ENCODE measurements around the gene LYRM1. TPM values are rescaled to one million over a fixed set of nuclear protein-coding genes. Genes with fewer than 3 reads are reported as not detected.
"Not testable (repeated sequence)": the region's sequence is repeated elsewhere in the genome, so short reads cannot be mapped to it uniquely, and the experiment has no call there.

LYRM1 gene, protein sequence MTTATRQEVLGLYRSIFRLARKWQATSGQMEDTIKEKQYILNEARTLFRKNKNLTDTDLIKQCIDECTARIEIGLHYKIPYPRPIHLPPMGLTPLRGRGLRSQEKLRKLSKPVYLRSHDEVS
- 10 to 100 TPM; 32.7 to 38.8 TPM for total RNA-seq
- long read RNA-seq, donor 1, transcript LYRM1-204 (4 exons, 1,558 nt): major isoform, 7 of 15 reads
- long read RNA-seq, donor 1, partial matches to known transcripts: 0 of 15 reads
- long read RNA-seq, donor 1, other reads (novel, unspliced or antisense): 4 of 15 reads
- long read RNA-seq, donor 2, transcript LYRM1-204 (4 exons, 1,558 nt): major isoform, 65 of 132 reads
- long read RNA-seq, donor 2, transcript LYRM1-203 (3 exons, 1,399 nt): minor isoform, 5 of 132 reads
- long read RNA-seq, donor 2, transcript LYRM1-201 (5 exons, 1,626 nt): minor isoform, 5 of 132 reads
- long read RNA-seq, donor 2, transcript LYRM1-208 (4 exons, 460 nt): minor isoform, 37 of 132 reads
- long read RNA-seq, donor 2, partial matches to known transcripts: 5 of 132 reads
- long read RNA-seq, donor 2, other reads (novel, unspliced or antisense): 15 of 132 reads

DNA sequence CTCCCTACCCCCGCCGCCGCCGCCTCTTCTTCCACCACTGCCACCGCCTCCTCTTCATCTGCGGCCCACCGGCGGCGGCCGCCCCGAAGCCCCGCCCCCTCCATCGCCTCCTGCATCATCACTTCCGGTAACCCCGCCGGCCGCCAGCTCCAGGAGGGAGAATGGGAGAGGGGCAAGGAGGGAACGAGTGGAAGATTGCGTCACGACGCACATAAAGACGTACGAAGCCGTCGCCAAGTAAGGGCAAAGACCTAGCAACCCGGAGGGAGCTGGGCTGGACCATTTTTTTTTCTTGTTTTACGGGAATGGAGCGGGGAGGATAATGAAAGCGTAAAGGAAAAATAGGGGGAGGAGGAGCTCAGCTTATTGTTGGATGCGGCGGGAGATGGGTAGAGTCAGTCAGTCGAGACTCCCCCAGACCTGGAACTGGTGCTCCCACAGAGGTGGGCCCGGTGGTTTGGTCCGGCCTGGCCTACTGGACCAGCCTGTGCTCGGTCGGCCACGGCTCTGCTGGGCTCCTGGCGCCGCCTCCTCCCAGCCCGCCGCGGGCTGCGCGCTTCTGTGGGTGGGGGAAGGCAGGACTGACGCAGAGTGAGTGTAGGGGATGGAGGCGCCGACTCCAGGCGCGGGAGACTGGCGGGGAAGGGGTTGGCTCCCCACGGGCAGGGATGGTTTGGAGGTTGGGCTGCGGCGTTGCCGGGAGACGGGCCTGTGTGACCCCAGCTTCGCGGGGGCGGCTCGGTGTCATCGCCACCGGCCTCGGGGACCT is at the start of gene LYRM1, which contains the start of gene DCUN1D3:
TSS of gene LYRM1 (plus strand) at position 473 of the 769 bp plus-strand sequence. CDS start 14,785 bp downstream, outside the sequence.
TSS of gene DCUN1D3 (minus strand) at position 60 of the 769 bp plus-strand sequence. CDS start 37,820 bp downstream, outside the sequence.
- intact Hi-C loops (cut with DNase I): no loop called here
- DNase-seq (ENCODE audit: low spot score): peak; percentile 99

DNA sequence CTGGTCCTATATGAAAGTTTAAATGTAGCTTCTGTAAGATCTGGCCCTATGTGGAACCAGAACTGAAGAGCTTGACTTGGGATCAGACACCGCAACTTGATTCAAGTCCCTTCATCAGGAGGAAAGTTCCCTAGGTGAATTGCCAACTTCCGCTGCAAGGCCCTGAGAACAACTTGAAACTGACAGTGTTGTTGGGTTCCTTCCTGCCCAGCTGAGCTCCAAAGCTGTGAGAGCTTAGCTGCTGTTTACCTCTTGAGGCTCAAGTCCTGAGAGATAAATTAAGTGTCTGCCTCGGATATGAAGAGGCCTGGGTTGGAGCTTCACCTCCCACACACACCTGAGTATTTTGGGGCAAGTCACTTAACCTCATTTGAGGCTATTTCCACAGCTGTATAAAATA is 49.6 kb upstream of the LYRM1 start:
- DNase-seq (ENCODE audit: low spot score): no peak
- intact Hi-C loops (cut with DNase I): loop anchor here (5.0 to 10.0 kb wide), 2 partner anchors 61 to 64 kb away; no protein-coding TSS in a partner anchor

DNA sequence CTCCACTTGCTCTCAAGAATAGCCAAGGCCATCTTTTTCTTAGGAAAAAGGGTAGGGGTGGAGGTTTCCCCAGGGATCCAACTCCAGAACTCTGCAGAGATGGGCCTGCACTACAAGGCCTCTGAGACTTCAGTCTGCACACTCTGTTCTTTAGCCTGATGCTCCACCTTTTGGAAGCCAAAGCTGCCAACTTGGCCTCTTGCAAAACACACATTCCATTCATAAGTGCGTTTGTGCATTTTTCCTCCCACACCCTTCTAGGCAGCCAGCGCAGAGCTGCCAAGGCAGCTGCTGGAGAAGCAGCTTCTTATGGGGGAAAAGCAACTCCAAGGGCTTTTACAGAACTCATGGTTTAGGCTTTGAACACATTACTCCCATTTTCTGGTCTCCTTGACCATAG is 49.0 kb upstream of the LYRM1 start:
- DNase-seq (ENCODE audit: low spot score): peak; percentile 92
- intact Hi-C loops (cut with DNase I): loop anchor here (5.0 to 10.0 kb wide), 2 partner anchors 61 to 63 kb away; no protein-coding TSS in a partner anchor

DNA sequence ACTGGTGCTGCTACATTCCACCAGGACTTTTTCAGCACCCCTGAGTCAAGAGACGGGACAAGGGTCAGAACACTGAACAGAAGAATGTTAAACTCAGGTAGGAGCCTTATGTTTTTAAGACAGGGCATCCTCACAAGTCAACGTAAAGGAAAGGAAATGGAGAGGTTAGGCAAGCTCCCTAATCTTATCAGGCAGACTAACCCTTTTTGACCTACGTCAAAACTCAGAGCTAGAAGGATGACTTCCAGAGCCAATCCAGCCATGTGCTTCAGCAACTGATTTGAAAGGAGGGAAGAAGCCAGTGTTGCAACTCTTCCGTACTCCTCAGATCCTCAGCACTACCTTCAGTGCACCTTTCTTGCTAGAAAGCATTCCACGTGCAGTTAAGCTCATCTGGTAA is 47.4 kb upstream of the LYRM1 start:
- intact Hi-C loops (cut with DNase I): loop anchor here (5.0 to 10.0 kb wide), 2 partner anchors 59 to 62 kb away; no protein-coding TSS in a partner anchor

DNA sequence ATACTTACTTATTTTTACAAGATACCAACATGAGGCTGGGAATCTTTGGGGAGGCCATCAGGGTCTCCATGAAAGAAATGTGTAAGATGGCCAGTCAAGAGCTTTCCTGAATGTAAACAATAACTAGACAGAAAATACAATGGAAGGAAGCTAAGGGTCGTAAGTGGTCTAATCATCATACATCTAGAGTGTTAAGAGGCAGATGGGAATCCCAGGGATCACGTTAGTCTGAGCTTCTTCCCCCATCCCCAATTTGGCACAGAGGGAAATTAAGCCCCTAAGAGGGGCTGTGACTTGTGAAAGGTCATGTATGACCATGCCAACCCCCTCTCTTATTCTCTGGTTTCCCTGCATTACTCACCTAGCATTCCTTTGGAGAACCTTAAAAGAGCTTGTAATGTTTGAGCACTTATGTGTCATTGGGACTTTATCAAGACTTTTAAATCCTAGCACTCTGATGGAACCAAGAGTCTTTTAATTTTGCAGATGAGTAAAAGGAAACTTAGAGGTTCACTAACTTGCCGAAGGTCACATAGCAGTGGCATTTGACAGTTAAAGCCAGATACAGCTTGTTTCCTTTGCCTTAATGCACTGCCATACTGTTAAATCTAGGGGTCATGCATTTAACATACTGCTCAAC is 46.5 kb upstream of the LYRM1 start:
- intact Hi-C loops (cut with DNase I): loop anchor here (5.0 to 10.0 kb wide), 2 partner anchors 58 to 61 kb away; no protein-coding TSS in a partner anchor
- DNase-seq (ENCODE audit: low spot score): no peak

More for the DNA sequence above, 47.4 kb upstream of the LYRM1 start:
- no peak for DNase-seq (ENCODE audit: low spot score)

DNA sequence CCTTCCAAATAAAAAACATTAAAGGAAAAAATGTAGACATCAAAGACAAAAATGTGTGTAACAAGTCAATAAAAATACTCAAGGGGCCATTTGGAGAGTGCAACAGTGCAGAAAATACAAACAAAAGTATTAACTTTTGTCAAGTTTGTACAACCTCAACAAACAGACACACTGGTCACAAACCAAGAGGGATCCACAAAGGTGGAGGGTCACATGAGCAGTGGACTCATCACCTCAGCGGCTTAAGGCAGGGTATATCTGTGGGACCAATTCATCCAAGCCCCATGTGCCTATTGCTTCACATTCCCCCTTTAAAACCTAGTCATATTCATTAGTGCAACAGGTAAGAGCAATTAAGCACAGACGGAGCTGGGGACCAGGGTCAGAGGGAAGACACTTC is 45.6 kb upstream of the LYRM1 start:
- no peak for DNase-seq (ENCODE audit: low spot score)
- intact Hi-C loops (cut with DNase I): loop anchor here (5.0 to 10.0 kb wide), 2 partner anchors 57 to 60 kb away; no protein-coding TSS in a partner anchor

DNA sequence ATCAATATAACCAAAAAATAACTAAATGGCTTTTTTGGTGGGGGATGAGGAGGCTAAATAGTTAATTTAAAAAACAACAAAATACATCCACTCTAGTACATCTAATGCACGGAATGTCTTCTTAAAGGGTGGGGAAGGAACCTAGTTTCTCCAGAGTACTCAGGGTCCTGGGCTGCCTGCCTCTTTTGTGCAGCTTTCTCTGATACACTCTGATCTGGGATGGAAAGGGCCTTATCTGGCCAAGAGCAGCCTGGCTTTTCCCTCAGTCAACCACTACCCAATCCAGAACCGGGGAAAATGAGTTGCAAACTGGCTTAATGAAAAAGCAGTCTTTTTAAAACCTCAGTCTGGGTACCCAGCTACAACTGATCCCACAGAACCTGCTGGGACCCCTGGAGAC is 43.3 kb upstream of the LYRM1 start:
- intact Hi-C loops (cut with DNase I): loop anchor here in 1 of 2 donors (10.0 kb wide), 1 partner anchor 58 kb away; no protein-coding TSS in a partner anchor
- DNase-seq (ENCODE audit: low spot score): no peak

DNA sequence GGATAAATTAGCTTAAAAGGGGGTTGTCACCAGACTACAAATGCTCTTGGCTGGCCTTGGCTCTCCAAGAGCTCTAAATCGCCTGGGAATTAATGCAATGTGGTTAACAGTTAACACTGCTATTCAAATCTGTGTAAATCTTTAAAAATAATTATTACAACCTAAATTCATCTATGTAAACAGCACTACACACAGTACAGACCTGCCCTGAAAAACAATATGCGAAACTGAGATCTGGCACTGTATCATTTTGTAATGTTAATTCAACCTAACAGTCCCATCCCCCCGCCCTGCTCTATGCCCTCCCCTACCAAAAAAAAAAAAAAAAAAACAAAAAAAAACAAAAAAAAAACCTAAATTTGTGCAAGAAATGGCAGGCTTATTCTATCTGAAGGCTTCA is 41.3 kb upstream of the LYRM1 start:
- DNase-seq (ENCODE audit: low spot score): no peak
- intact Hi-C loops (cut with DNase I): loop anchor here in 1 of 2 donors (10.0 kb wide), 1 partner anchor 56 kb away; no protein-coding TSS in a partner anchor

DNA sequence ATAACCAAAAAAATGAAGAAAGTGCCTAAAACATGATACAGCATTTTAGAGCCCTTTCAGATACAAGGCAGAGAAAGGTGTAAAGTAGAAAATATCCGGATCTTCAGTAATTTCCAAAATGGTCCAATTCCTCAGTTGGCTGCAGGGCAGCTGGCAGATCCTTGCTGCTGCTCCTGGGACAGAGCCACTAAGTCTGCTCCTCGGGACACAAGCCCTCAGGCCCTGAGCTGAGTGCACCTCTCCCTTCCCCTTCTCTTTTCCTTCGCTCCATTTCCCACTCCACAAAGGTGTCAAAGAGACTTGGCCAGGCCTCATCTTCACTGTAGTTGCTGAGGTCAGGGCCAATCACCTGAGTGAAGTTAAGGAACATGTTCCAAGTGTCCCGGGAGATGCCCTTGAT is 40.9 kb upstream of the LYRM1 start:
- intact Hi-C loops (cut with DNase I): loop anchor here in 1 of 2 donors (10.0 kb wide), 1 partner anchor 55 kb away; no protein-coding TSS in a partner anchor
- no peak for DNase-seq (ENCODE audit: low spot score)

DNA sequence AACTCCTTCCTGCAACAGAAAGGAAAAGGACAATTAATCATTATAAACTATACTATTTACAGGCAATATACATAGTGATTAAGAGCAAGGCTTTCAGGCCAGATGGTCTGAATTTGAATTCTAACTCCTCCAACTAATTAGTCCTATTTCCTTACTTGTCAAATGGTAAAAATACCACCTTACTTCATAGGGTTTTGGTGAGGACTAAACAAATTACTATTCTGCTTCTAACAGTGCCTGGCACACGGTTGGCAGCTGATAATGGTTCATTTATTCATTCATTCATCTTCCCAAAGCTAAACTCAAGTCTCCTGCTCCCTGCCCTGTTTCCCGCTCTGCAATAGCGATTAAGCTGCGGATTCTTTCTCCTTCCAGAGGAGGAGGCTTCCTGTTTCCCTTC is 40.2 kb upstream of the LYRM1 start:
- DNase-seq (ENCODE audit: low spot score): no peak
- intact Hi-C loops (cut with DNase I): no loop called here

DNA sequence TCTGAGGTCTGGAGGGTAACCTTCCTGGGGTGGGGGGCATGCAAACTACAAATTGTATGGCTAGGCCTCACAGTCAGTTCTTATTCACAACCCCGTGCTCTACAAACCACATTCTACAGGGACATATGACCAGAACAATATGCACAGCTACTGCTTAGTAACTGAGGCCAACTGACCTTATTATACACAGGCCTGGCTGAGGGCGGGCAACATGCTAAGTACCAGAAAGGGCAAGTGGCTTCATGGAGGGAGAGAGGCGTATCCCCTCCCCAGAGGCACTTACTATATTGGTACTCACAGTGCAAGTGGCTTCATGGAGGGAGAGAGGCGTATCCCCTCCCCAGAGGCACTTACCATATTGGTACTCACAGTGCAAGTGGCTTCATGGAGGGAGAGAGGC is 39.6 kb upstream of the LYRM1 start:
- DNase-seq (ENCODE audit: low spot score); intact Hi-C loops (cut with DNase I): not testable (repeated sequence)

DNA sequence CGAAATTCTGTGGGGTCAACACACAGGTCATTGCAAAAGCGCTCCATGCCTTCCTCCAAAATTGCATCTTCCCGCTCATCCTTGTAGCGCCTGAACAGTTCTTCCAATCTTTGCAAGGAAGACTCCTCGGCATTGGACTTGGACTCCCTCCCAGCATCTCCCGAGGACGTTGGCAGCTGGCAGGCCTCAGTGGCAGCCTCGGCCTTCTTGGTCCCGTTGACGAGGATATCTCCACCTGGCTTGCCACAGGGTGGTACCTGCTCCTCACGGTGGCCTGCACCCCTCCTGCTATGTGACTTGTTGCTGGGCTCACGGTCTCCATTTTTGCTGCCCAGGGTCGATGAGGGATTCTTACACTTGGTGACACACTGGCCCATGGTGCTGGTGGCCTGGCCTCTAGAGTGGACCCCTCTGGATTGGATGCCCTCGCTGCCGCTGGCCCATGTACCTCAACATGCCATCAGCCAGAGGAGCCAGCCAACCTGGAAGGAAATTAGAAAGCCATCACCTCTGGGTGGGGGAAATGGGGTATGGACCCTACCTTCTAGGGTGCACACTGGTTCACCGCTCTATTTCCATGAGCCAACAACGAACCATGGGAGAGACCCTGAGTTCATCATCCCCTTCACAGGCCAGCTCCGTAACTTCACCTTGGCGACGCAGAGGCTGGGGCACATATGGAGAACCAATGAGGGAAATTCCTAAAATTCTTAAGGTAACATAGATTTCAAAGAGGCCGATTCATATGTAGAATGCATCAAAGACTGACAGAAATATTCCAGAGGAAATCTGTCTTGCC is 38.2 kb upstream of the LYRM1 start:
- no peak for DNase-seq (ENCODE audit: low spot score)
- intact Hi-C loops (cut with DNase I): no loop called here

DNA sequence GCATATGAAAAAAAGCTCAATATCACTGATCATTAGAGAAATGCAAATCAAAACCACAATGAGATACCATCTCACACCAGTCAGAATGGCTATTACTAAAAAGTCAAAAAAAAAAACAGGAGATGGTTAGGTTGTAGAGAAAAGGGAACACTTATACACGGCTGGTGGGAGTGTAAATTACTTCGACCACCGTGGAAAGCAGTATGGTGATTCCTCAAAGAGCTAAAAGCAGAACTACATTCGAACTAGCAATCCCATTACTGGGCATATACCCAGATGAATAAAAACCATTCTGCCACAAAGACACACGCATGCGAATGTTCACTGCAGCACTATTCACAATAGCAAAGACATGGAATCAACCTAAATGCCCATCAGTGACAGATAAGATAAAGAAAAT is 36.2 kb upstream of the LYRM1 start:
- intact Hi-C loops (cut with DNase I); DNase-seq (ENCODE audit: low spot score): not testable (repeated sequence)

DNA sequence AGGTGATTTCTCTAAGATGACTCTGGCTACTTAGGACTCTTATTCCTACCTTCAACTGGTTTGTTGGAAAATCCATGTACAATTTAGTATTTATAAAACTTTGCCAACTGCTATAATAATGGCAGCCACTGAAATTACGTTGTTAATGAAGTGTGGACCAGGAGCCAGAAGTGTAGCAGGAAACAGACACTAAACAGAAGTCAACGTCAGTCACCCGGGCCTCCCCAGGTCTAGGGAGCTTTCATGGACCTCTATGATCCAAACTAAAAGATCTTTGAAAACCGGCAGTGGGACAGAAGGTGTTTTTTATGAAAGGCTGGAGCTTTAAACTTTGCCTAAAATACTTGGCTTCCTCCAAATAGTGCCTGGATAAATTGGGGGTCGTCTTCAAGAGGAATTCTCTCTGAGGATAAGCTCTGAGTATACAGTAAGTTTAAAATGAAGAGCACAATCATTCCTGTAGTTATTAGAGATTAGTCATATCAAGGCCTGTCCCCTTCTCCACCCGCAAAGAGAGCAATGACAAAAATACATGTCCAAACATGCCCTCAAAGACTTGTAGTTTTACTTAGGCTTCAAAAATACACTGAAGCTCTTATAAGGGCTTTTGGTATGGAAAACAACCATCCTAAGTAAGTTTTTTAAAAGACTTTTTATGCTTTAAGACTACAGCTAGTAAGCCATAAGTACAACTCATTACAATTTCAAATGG is 35.0 kb upstream of the LYRM1 start:
- intact Hi-C loops (cut with DNase I): loop anchor here in 1 of 2 donors (5.0 kb wide), 1 partner anchor 42 kb away; no protein-coding TSS in a partner anchor
- DNase-seq (ENCODE audit: low spot score): no peak

DNA sequence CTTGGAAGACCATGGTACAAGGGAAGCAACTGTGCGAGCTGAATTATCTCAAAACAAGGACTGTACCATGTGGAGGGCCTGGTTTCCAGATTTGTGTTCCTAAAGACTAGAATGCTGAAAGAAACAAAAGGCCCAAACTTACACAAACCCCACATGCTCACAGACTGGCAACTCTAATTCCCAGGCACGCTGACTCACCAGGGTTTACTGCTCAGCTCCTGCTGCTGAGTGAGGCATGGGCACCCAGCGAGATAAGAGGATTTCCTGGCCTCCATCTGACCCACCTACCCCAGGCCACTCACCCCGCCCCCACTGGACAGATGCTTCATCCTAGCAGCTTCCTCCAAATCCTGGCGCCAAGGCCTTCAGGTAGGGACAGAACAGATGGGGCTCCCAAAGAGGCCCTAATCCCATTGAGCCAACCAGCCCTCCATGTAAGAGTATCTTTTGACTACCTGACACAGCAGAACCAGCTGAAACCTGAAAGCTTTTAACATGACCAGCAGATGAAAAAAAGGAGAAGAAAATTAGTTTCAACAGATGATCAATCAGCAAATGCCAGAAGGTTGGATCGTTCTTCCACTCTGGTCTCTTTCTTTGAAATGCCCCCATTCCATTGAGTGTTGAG is 34.3 kb upstream of the LYRM1 start:
- intact Hi-C loops (cut with DNase I): loop anchor here in 1 of 2 donors (5.0 kb wide), 1 partner anchor 41 kb away; no protein-coding TSS in a partner anchor
- DNase-seq (ENCODE audit: low spot score): peak; percentile 86

DNA sequence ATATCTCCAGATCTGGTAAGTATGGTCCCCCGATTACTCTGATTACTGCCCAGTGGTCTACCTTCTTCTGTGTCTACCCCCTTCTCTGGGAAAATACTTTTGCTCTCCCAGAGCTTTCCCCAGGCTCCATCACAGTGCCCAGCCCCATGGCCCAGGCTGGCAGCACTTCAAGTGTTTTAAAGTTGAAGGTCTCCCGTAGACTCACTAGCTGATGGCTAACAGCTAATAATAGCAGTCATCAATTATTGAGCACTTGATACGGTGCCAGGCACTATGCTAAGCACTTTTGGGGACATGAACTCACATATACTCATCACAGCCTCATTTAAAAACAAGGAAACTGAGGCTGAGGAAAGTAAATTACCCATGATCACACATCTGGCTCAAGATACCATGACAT is 33.8 kb upstream of the LYRM1 start:
- intact Hi-C loops (cut with DNase I): loop anchor here in 1 of 2 donors (5.0 kb wide), 1 partner anchor 40 kb away; no protein-coding TSS in a partner anchor
- DNase-seq (ENCODE audit: low spot score): no peak

DNA sequence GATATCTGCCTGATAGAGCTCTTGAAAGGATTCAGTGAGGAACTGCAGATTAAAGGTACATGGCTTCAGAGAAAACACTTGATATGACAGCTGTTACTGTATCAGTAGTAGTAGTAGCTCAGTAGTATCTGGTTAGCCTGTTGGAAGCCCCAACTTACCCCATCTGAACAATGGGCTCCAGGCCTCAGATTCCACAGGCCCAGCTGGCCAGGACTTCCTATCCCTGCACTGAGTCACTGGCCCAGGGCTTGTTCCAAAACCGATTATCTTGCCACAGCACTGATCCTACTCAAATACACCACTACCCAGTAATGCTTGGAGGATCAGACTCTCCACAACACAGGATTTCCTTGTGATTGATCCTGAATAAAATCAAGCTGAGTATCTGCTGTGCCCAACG is 33.0 kb upstream of the LYRM1 start:
- intact Hi-C loops (cut with DNase I): loop anchor here in 1 of 2 donors (5.0 kb wide), 1 partner anchor 40 kb away; no protein-coding TSS in a partner anchor

More for the DNA sequence above, 33.0 kb upstream of the LYRM1 start:
- DNase-seq (ENCODE audit: low spot score): no peak
